ENCODE results near the gene PPRC1.

GRCh38 chr10:102159051-102159597, 26.3 kb downstream of the PPRC1 start:
- TF ChIP-seq POLR2A (IDR thresholded peaks at IDR 0.05; ENCODE audit: low read length) (no peak), GATA1 (IDR thresholded peaks at IDR 0.05; ENCODE audit: low read depth, low read length) (no peak)
